Measurements from ENCODE around the gene ZNF26. TPM values are rescaled to one million over a fixed set of nuclear protein-coding genes. Genes with fewer than 3 reads are reported as not detected.

Gene ZNF26
- total RNA-seq, 1 donor from 2014 or later: 24.9 TPM

DNA sequence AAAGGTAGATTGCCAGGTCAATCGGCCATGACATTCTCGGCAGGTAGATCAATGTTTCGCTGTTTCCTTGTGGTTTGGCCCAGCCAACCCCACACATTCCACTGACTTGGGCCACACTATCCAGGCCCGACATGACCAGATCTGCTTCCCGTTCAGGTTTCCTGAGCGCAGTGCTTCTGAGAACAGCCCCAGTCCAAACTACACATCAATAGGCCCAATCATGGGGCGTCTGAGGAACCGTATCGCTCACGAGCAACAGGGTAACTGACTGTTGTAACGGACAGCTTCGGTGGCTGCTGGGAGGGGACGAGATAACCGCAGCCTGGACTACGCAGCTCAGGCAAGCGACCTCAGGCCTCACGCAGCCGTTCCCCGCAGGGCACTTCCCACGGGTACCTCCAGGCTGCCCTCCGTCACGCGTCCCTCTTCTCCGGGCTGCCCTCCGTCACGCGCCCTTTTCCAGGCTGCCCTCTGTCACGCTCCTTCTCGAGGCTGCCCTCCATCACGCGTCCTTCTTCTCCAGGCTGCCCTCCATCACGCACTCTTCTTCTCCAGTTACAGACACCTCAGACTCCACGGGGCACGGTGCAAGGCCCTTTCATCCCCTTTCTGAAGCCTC, 44.7 kb upstream of the ZNF26 start:
- peaks cover 67% of the 10 kb centered on the region for H3K36me3 Mint-ChIP-seq (ENCODE audit: low read depth)
- H3K27me3 Mint-ChIP-seq: no peaks in the 10 kb centered on the region
- ATAC-seq (ENCODE audit: low read depth): no peak
- H3K4me1 Mint-ChIP-seq: no peaks in the 10 kb centered on the region
- peaks cover 34% of the 10 kb centered on the region for H3K9me3 Mint-ChIP-seq
- ChIA-PET POLR2A (no interaction called here), CTCF (no interaction called here)
- intact Hi-C loops (cut with micrococcal nuclease): no loop called here
- no peak for DNase-seq
- no peak overlapping the region for H3K4me3 Mint-ChIP-seq
- no peak overlapping the region for H3K27ac Mint-ChIP-seq
- TF ChIP-seq, protein P1, sequence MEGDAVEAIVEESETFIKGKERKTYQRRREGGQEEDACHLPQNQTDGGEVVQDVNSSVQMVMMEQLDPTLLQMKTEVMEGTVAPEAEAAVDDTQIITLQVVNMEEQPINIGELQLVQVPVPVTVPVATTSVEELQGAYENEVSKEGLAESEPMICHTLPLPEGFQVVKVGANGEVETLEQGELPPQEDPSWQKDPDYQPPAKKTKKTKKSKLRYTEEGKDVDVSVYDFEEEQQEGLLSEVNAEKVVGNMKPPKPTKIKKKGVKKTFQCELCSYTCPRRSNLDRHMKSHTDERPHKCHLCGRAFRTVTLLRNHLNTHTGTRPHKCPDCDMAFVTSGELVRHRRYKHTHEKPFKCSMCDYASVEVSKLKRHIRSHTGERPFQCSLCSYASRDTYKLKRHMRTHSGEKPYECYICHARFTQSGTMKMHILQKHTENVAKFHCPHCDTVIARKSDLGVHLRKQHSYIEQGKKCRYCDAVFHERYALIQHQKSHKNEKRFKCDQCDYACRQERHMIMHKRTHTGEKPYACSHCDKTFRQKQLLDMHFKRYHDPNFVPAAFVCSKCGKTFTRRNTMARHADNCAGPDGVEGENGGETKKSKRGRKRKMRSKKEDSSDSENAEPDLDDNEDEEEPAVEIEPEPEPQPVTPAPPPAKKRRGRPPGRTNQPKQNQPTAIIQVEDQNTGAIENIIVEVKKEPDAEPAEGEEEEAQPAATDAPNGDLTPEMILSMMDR (IDR thresholded peaks at IDR 0.05): no peak

DNA sequence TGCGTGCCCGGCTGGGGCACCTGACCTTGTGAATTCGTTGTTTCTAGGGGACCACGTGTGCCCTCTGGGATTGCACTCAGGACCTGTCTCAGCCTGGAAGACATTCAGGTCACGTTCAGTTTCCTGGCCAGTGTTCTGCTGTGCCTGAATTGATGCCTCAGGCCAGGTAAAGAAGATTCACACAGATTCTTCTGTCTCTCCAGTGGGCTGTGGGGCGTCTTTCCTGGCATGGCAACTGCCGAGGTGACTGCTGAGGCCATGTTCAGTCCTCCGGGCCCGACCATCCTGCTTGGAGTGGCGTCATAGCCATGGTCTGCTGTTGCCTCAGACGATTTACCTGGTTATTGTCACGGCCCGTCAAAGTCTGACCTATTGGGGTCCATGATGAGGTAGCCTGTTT, 43.6 kb upstream of the ZNF26 start:
- ChIA-PET POLR2A (no interaction called here), CTCF (no interaction called here)
- Mint-ChIP-seq H3K27me3 (no peaks in the 10 kb centered on the region), H3K36me3 (ENCODE audit: low read depth) (peaks cover 67% of the 10 kb centered on the region), H3K27ac (no peak overlapping the region), H3K9me3 (peaks cover 25% of the 10 kb centered on the region), H3K4me3 (no peak overlapping the region), H3K4me1 (no peaks in the 10 kb centered on the region)
- intact Hi-C loops (cut with micrococcal nuclease): no loop called here
- ATAC-seq (ENCODE audit: low read depth) (no peak), DNase-seq (no peak)
- TF ChIP-seq, protein P1 (IDR thresholded peaks at IDR 0.05): no peak

DNA sequence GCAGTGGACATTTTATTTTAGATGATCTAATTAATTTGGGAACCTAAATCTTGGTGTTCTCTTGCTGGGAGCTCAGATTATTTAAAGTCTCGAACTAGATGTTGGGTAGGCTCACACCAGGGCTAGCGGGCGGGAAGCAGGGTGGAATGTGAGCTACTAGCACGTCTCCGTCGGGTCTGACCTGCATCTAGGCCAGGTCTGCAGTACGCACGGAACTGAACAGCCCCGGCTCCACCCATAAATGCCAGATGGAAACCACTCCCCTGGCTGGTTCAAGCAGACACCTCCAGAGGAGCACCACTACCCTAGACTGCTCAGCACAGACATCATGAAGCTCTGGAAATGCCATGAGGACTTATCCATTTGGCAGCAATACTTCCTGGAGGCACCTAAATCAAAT, 40.4 kb upstream of the ZNF26 start:
- Mint-ChIP-seq H3K4me3 (no peak overlapping the region), H3K27ac (no peak overlapping the region), H3K9me3 (peaks cover 19% of the 10 kb centered on the region), H3K36me3 (ENCODE audit: low read depth) (peaks cover 75% of the 10 kb centered on the region), H3K4me1 (no peaks in the 10 kb centered on the region), H3K27me3 (no peaks in the 10 kb centered on the region)
- intact Hi-C loops (cut with micrococcal nuclease): no loop called here
- DNase-seq (no peak), ATAC-seq (ENCODE audit: low read depth) (no peak)
- ChIA-PET POLR2A (no interaction called here), CTCF (no interaction called here)
- TF ChIP-seq, protein P1 (IDR thresholded peaks at IDR 0.05): no peak

DNA sequence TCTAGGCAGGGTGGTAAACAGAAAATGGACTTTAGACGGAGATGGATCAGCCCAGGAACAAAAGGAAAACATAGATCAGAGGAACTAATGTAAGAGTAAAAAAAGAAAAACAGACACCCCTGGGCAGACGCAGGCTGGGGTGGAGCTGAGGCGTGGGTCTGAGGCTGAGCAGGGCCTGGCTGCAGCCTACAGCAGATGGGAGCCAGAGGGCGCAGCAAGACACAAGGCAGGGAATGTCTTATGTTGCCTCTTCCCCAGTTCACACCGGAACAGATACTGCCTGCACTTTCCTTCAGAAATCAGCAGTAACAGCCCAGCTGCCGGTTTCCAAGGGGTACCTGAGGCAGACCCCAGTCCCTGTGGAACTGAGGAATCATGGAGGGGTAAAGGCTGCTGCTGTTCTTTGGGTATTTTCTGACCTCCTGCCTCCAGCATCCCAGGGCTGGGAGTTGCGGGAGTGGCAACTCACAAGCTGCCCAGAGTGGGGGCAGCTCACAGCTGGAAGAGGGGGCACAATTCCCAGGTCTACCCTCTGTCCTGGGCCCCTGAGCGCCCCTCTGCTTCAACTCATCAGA, 39.8 kb upstream of the ZNF26 start:
- Mint-ChIP-seq H3K9me3 (peaks cover 13% of the 10 kb centered on the region), H3K27me3 (no peaks in the 10 kb centered on the region), H3K27ac (no peak overlapping the region), H3K36me3 (ENCODE audit: low read depth) (peaks cover 70% of the 10 kb centered on the region), H3K4me3 (no peak overlapping the region), H3K4me1 (no peaks in the 10 kb centered on the region)
- no peak for ATAC-seq (ENCODE audit: low read depth)
- TF ChIP-seq, protein P1 (IDR thresholded peaks at IDR 0.05): no peak
- ChIA-PET POLR2A (no interaction called here), CTCF (no interaction called here)
- DNase-seq: no peak
- intact Hi-C loops (cut with micrococcal nuclease): no loop called here

DNA sequence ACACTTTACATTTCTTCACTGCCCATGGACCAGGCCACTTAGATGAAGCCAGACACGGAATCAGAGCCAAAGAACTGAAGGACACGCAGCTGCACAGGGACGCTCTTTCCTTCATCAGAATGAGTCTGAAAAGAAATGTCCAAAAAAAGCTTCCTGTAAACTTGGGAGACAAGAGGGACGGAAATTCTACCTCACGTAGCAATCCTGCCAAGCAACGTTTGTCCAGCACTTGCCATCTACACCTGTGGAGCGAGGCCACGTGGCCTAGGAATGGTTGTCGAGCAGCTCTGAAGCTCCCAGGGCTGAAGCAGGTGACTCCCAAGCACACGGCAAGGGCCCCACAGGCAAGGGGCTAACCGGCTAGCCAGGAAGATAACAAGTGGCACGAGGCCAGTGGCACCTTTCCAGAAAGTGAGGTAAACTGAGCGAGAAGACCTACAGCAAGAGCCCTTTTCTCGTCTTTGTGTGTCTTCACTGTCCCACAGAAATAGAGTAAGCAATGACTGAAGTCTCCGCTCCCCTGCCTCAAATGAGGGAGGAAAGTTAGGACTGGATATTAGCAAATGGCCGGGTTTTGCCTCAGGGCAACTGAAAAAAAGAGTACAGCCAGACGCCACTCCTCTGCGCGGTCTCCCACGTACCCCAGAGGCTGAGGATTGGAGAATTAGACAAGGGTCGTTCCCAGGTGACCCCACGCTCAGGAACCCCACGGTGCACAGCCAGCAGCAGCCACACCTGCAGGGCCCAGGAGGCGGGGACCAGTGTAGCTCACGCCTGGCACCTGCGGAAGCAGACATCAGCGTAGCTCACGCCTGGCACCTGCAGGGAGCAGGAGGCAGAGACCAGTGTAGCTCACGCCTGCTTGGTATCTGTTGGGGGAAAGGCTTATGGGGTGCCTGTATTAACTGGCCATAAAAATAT, 37.8 kb upstream of the ZNF26 start:
- CTCF ChIA-PET: no interaction called here
- Mint-ChIP-seq H3K4me1 (no peaks in the 10 kb centered on the region), H3K36me3 (ENCODE audit: low read depth) (peaks cover 54% of the 10 kb centered on the region), H3K27me3 (no peaks in the 10 kb centered on the region), H3K9me3 (peaks cover 6% of the 10 kb centered on the region), H3K27ac (no peak overlapping the region), H3K4me3 (no peak overlapping the region)
- intact Hi-C loops (cut with micrococcal nuclease): no loop called here
- DNase-seq: no peak
- TF ChIP-seq, protein P1 (IDR thresholded peaks at IDR 0.05): no peak
- ATAC-seq (ENCODE audit: low read depth): no peak
- POLR2A ChIA-PET: no interaction called here

All from activated B cell treated with CpG ODN at 0.5 μM for 24 hours (primary cell).